Small intestine (tissue), 7 donors: ENCODE data around the gene RNF144B. TPM values are rescaled to one million over a fixed set of nuclear protein-coding genes. Genes with fewer than 3 reads are reported as not detected.
"Not testable (repeated sequence)": the region's sequence is repeated elsewhere in the genome, so short reads cannot be mapped to it uniquely, and the experiment has no call there.

ENCODE experiments used
- DNase-seq, 2 donors: peaks; one replicate each; pipeline versions ENCODE4 v3.0.0 to v3.0.0-alpha.2; 2013
- FAIRE-seq: peaks from 2 replicates; lab custom pipeline; 2012; peaks lifted over from hg19 to GRCh38; lab: Jason Lieb, UNC
- H3K27ac ChIP-seq, 3 donors: one replicate each; pipeline ENCODE4 v1.5.1; 2013; ENCODE audit warnings: low read length in 2 of 3, mild to moderate bottlenecking in 2 of 3, control low read depth in 1 of 3, inconsistent platforms in 1 of 3, low read depth in 1 of 3, moderate library complexity in 1 of 3
- H3K27me3 ChIP-seq, 3 donors: one replicate each; pipeline ENCODE4 v1.6.1; 2013; ENCODE audit warnings: low read length in 3 of 3, inconsistent platforms in 1 of 3; ENCODE audit not compliant: control insufficient read depth in 3 of 3, insufficient read depth in 3 of 3
- H3K36me3 ChIP-seq, 3 donors: one replicate each; pipeline ENCODE4 v1.6.1; 2013; ENCODE audit warnings: low read length in 3 of 3, inconsistent platforms in 1 of 3, low read depth in 1 of 3, mild to moderate bottlenecking in 1 of 3, moderate library complexity in 1 of 3; ENCODE audit not compliant: control insufficient read depth in 3 of 3, insufficient read depth in 2 of 3
- H3K4me1 ChIP-seq, 3 donors: one replicate each; pipeline ENCODE4 v1.6.1; 2013; ENCODE audit warnings: low read length in 2 of 3, inconsistent platforms in 1 of 3, low read depth in 1 of 3, mild to moderate bottlenecking in 1 of 3, moderate library complexity in 1 of 3; ENCODE audit not compliant: control insufficient read depth in 3 of 3, insufficient read depth in 2 of 3
- H3K4me3 ChIP-seq, 3 donors: one replicate each; pipeline ENCODE4 v1.5.1; 2013; ENCODE audit warnings: low read length in 3 of 3, control low read depth in 1 of 3, inconsistent platforms in 1 of 3, low read depth in 1 of 3, mild to moderate bottlenecking in 1 of 3, moderate library complexity in 1 of 3
- H3K9me3 ChIP-seq, 2 donors: one replicate each; pipeline ENCODE4 v1.6.1; 2013; ENCODE audit warnings: low read depth in 1 of 2, low read length in 1 of 2; ENCODE audit not compliant: control insufficient read depth in 2 of 2, insufficient read depth in 1 of 2
- WGBS, 3 donors: extraction: QIAGEN DNeasy Blood & Tissue Kit; methylation state at CpG; one replicate each; pipeline ENCODE4 v1.1.7; 2013; 5-methylcytosine and 5-hydroxymethylcytosine counted together
- polyA plus RNA-seq, 4 donors: library from polyadenylated mRNA; stranded (reverse) in 3 of 4; unstranded in 1 of 4; fragments of 200-250 nt in 3 of 4; fragments of 120-200 nt in 1 of 4; gene quantifications; one replicate each; pipeline versions ENCODE4 v1.2.1 to v1.2.3, GENCODE V29; 2013
- donor health status: healthy with polysubstance abuse.
- donor health status: control.
- donor health status: control.
- donor health status: Bipolar disorder and iron deficiency.
- donor health status: healthy.

RNF144B gene
- polyA plus RNA-seq, 4 donors, result 1.9 to 4.0 (median 3.1) TPM

- FAIRE-seq, H3K27ac ChIP-seq, H3K36me3 ChIP-seq, H3K27me3 ChIP-seq, H3K9me3 ChIP-seq, H3K4me3 ChIP-seq, H3K4me1 ChIP-seq, DNase-seq: not testable (repeated sequence)
- 95 to 98% (median 96%) methylated on average over 6 of the region's 6 CpGs for WGBS, 3 donors
Measured at GRCh38 chr6:18404965-18405364, 17.8 kb downstream of the RNF144B start.

DNA sequence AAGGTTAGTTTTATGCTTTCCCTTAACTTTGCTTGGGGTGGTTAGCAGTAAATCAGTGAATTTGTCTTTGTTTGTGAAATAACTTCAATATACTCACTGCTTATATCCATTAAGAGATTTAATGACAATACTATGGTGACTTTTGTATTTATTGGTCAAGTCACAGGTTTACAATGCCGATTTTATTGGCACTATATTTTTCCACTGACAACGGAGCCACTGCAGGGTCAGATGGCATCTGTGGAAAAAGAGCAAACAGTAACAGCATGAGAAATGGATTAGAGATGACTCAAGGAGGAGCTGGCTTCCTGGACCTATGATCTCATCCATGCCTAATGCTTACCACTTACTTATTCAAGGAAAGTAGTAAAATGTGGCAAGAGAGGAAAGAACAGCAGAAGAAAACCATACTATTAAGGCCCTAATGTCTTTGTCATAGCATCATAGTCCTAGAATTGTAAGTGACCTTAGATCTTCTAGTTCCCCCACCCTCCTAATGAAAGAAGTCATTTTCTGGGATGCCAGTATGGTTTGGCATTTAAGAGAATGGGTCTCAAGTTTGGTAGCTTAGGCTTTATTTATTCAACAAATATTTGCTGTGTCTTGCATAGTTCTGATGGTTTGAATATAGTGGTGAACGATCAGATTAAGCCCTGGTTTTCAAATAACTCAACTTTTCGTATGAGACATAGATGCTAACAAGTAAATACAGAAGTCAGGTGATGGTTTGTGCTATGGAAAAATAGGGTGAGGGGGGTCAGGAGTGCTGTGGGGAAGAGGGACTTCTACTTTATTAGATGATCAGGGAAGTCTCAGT is 18.5 kb downstream of the RNF144B start:
- Histone ChIP-seq H3K4me1 (no peaks in the 10 kb centered on the region), H3K27me3 (no peaks in the 10 kb centered on the region), H3K36me3 (no peaks in the 10 kb centered on the region), H3K4me3 (no peak overlapping the region), H3K9me3 (no peaks in the 10 kb centered on the region), H3K27ac (no peak overlapping the region)
- FAIRE-seq (no peak), DNase-seq (no peak)
- WGBS, 3 donors, result 62 to 68% (median 67%) methylated on average over 4 of the region's 4 CpGs

DNA sequence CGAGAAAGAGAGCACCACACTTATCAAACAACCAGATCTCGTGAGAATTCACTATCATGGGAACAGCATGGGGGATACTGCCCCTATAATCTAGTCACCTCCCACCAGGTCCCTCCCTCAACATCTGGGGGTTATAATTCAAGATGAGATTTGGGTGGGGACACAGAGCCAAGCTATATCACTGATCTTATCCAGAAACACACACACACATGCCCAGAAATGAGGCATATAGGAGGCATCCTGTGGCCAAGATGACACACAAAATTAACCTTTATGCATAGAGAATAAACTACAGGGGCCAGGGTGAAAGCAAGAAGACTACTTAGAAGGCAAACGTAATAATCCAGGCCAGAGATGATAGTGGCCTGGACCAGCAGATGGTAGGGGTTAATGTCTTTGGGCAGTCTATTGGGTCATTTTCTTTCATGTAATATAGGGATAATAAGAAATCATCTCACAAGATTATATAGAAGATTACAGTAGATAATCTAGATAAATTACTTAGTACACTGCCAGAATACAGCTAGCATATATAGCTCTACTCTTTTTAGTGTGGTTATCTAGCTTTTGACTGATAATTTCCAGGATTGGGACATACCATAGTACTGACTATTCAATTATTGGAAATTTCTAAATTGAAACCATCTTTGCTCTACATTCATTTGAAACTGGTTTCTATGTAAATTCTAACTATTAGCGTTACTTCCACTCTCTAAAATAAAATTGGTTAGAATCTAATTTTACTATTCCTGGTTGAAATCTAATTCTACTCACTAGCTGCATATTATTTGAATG is 20.0 kb downstream of the RNF144B start:
- 93 to 96% (median 96%) methylated on average over 4 of the region's 4 CpGs for WGBS, 3 donors
- Histone ChIP-seq H3K4me3 (no peak overlapping the region), H3K27ac (no peak overlapping the region), H3K9me3 (no peaks in the 10 kb centered on the region), H3K27me3 (no peaks in the 10 kb centered on the region), H3K4me1 (no peaks in the 10 kb centered on the region), H3K36me3 (no peaks in the 10 kb centered on the region)
- FAIRE-seq, result no peak
- DNase-seq, result no peak

DNA sequence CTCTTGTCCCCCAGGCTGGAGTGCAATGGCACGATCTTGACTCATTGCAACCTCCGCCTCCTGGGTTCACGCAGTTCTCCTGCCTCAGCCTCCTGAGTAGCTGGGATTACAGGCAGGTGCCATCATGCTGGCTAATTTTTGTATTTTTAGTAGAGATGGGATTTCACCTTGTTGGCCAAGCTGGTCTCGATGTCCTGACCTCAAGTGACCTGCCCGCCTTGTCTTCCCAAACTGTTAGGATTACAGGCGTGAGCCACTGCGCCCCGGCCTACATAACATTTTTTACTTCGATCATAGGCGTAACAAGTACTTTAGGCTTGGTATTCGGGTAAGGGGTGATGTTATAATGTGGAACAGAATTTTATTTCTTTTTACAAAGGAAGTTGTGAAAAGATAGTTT is 22.5 kb downstream of the RNF144B start:
- not testable (repeated sequence) for DNase-seq, FAIRE-seq
- WGBS, 3 donors, result 88 to 95% (median 93%) methylated on average over 11 of the region's 11 CpGs

GRCh38 chr6:18410412-18410811 is 23.3 kb downstream of the RNF144B start:
- FAIRE-seq, result no peak
- no peak for DNase-seq
- H3K9me3 ChIP-seq, result no peaks in the 10 kb centered on the region
- H3K27ac ChIP-seq, result no peak overlapping the region
- no peaks in the 10 kb centered on the region for H3K4me1 ChIP-seq
- H3K36me3 ChIP-seq, result no peaks in the 10 kb centered on the region
- WGBS, 3 donors, result 76 to 93% (median 91%) methylated on average over 3 of the region's 3 CpGs
- no peak overlapping the region for H3K4me3 ChIP-seq
- peaks cover 0 to 1% (median 0%) of the 10 kb centered on the region in 3 donors for H3K27me3 ChIP-seq

More for the DNA sequence above, 22.5 kb downstream of the RNF144B start:
- H3K27ac ChIP-seq, H3K9me3 ChIP-seq, H3K4me1 ChIP-seq, H3K27me3 ChIP-seq, H3K4me3 ChIP-seq, H3K36me3 ChIP-seq: not testable (repeated sequence)

DNA sequence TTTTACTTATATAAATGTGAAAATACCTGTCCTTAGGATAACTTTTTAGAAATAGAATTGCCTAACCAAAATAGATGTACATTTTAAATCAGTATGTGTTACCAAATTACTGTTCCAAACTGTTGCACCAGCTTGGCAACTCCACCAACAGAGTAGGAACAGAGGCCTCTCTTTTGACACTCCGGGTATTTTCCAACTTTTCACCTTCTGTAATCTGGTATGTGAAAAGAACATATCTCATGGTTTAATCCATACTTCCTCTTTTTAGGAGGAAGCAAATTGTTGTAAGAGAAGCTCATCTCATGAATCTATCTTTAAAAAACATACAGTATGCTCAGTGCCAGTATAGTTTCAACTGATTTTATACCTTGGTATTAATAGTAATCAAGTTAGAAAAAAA is 24.9 kb downstream of the RNF144B start:
- FAIRE-seq, result no peak

DNA sequence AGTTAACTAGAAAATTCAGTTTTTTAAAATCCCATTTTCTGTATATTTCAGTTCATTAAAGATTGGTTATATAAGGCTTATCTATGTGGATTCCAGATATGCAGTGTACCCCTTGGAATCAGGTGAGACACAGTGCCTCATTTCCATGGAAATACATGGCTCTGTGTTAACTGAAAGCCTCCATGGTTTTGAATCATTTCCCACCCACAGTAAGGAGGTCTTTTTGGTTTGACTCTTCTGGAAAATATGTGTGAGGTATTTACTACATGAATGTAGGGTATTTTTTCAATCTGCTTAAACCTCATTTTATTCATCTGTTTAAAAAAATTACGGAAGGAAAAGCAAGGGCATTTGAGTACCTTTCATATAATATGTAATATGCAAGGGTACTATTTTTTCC is 25.5 kb downstream of the RNF144B start:
- H3K4me1 ChIP-seq, result no peaks in the 10 kb centered on the region
- DNase-seq, result no peak
- H3K27me3 ChIP-seq, result peaks cover 0 to 1% (median 0%) of the 10 kb centered on the region in 3 donors
- FAIRE-seq, result no peak
- no peak overlapping the region for H3K27ac ChIP-seq
- no peaks in the 10 kb centered on the region for H3K9me3 ChIP-seq
- no peaks in the 10 kb centered on the region for H3K36me3 ChIP-seq
- 80 to 93% (median 92%) methylated on average over 1 of the region's 1 CpG for WGBS, 3 donors
- no peak overlapping the region for H3K4me3 ChIP-seq

More for the DNA sequence above, 24.9 kb downstream of the RNF144B start:
- no peaks in the 10 kb centered on the region for H3K4me1 ChIP-seq
- H3K27ac ChIP-seq, result no peak overlapping the region
- H3K36me3 ChIP-seq, result no peaks in the 10 kb centered on the region
- no peak for DNase-seq
- no peaks in the 10 kb centered on the region for H3K9me3 ChIP-seq
- H3K4me3 ChIP-seq, result no peak overlapping the region
- peaks cover 0 to 1% (median 0%) of the 10 kb centered on the region in 3 donors for H3K27me3 ChIP-seq
- 78 to 94% (median 84%) methylated on average over 1 of the region's 1 CpG for WGBS, 3 donors

DNA sequence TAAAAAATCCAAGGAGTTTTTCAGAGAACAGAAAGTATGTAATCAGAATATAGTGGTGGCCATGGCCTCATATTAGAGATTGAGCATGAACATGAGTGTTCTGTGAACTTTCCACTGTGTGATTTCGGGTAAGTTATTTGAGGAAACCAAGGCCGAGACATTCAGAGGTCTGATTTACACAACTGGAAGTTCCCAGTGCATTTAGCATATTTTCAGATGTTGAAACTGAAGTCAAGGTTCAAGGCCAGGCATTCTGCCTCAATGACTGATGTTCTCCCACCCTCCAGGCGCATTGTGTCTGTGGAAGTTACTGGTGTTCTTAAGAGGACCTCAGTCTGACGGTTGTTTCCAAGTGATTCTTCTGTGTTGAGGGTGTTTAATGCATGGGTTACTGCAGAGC is 26.2 kb downstream of the RNF144B start:
- H3K4me3 ChIP-seq, result no peak overlapping the region
- H3K36me3 ChIP-seq, result no peaks in the 10 kb centered on the region
- no peaks in the 10 kb centered on the region for H3K9me3 ChIP-seq
- FAIRE-seq (no peak), DNase-seq (no peak)
- no peak overlapping the region for H3K27ac ChIP-seq
- H3K27me3 ChIP-seq, result peaks cover 0 to 1% (median 0%) of the 10 kb centered on the region in 3 donors
- WGBS, 3 donors, result 87 to 96% (median 89%) methylated on average over 4 of the region's 4 CpGs
- no peaks in the 10 kb centered on the region for H3K4me1 ChIP-seq
